Measurements from ENCODE around the gene CEND1. TPM values are rescaled to one million over a fixed set of nuclear protein-coding genes. Genes with fewer than 3 reads are reported as not detected.

Gene CEND1
- total and polyA plus RNA-seq, 2 donors (not counting 3 experiments of a cell fraction or from before 2014, with no cell fraction given), result 0.15 to 0.40 TPM

GRCh38 chr11:769887-770641 lies 19.8 kb downstream of the CEND1 start:
- FAIRE-seq (no peak), DNase-seq (ENCODE audit: low read depth, low spot score) (no peak)
- POLR2A ChIA-PET, result no interaction called here
- Histone ChIP-seq H3K79me2 (ENCODE audit: control insufficient read depth, insufficient read depth, low read length) (peaks cover 34% of the 10 kb centered on the region), H3K36me3 (ENCODE audit: control insufficient read depth in 2 of 2, extremely low read depth in 1 of 2, insufficient read depth in 2 of 2, low read length in 2 of 2) (peaks cover 17 to 42% of the 10 kb centered on the region in 2 experiments), H3K9ac (replicated peaks; ENCODE audit: extremely low read depth, insufficient read depth, low read length) (no peak overlapping the region), H3K27me3 (ENCODE audit: control insufficient read depth in 2 of 2, insufficient read depth in 2 of 2, low read length in 2 of 2) (no peaks in the 10 kb centered on the region), H3K4me1 (ENCODE audit: control insufficient read depth, extremely low read depth, insufficient read depth, low read length) (peaks cover 4% of the 10 kb centered on the region), H3K4me2 (ENCODE audit: insufficient read depth, low read length) (no peak overlapping the region), H3K27ac (ENCODE audit: insufficient read depth, low read depth, low read length) (no peak overlapping the region), H2AFZ (ENCODE audit: low read depth, low read length) (no peak overlapping the region), H4K20me1 (replicated peaks; ENCODE audit: control insufficient read depth, extremely low read depth, insufficient read depth, low read length) (no peaks in the 10 kb centered on the region), H3K4me3 (replicated peaks in 1 of 3; ENCODE audit: insufficient read depth in 1 of 3, low read depth in 1 of 3, low read length in 3 of 3) (no peak overlapping the region), H3K9me3 (replicated peaks; ENCODE audit: control insufficient read depth, insufficient read depth, low read length) (no peaks in the 10 kb centered on the region), H3K9me1 (replicated peaks; ENCODE audit: control insufficient read depth, extremely low read depth, insufficient read depth, low read length) (no peaks in the 10 kb centered on the region)
- dilution Hi-C loops (cut with MboI; ENCODE audit: extremely low pct_ligation_motif_present, low sequenced_read_pairs), result no loop called here
- TSS peak; percentile 7 for BruUV-seq (replicated peaks)
- CTCF ChIA-PET, result no interaction called here
- TF ChIP-seq FOS (IDR thresholded peaks at IDR 0.05; ENCODE audit: borderline replicate concordance, insufficient read depth, low read length), result no peak
- intact Hi-C loops (cut with micrococcal nuclease), result no loop called here

GRCh38 chr11:767238-767637 lies 22.7 kb downstream of the CEND1 start:
- intact Hi-C loops (cut with micrococcal nuclease) (no loop called here), dilution Hi-C loops (cut with MboI; ENCODE audit: extremely low pct_ligation_motif_present, low sequenced_read_pairs) (no loop called here)
- ChIA-PET POLR2A (no interaction called here), CTCF (no interaction called here)
- Histone ChIP-seq H3K4me1 (ENCODE audit: control insufficient read depth, extremely low read depth, insufficient read depth, low read length) (no peaks in the 10 kb centered on the region), H3K9me1 (replicated peaks; ENCODE audit: control insufficient read depth, extremely low read depth, insufficient read depth, low read length) (no peaks in the 10 kb centered on the region), H3K9ac (replicated peaks; ENCODE audit: extremely low read depth, insufficient read depth, low read length) (no peak overlapping the region), H3K4me3 (replicated peaks in 1 of 3; ENCODE audit: insufficient read depth in 1 of 3, low read depth in 1 of 3, low read length in 3 of 3) (no peak overlapping the region), H4K20me1 (replicated peaks; ENCODE audit: control insufficient read depth, extremely low read depth, insufficient read depth, low read length) (no peaks in the 10 kb centered on the region), H3K27me3 (ENCODE audit: control insufficient read depth in 2 of 2, insufficient read depth in 2 of 2, low read length in 2 of 2) (no peaks in the 10 kb centered on the region), H2AFZ (ENCODE audit: low read depth, low read length) (no peak overlapping the region), H3K36me3 (ENCODE audit: control insufficient read depth in 2 of 2, extremely low read depth in 1 of 2, insufficient read depth in 2 of 2, low read length in 2 of 2) (peaks cover 16 to 41% of the 10 kb centered on the region in 2 experiments), H3K4me2 (ENCODE audit: insufficient read depth, low read length) (no peak overlapping the region), H3K79me2 (ENCODE audit: control insufficient read depth, insufficient read depth, low read length) (peaks cover 7% of the 10 kb centered on the region), H3K27ac (ENCODE audit: insufficient read depth, low read depth, low read length) (no peak overlapping the region), H3K9me3 (replicated peaks; ENCODE audit: control insufficient read depth, insufficient read depth, low read length) (no peaks in the 10 kb centered on the region)
- DNase-seq (ENCODE audit: low read depth, low spot score) (no peak), FAIRE-seq (no peak)
- TF ChIP-seq POLR2AphosphoS5 (IDR thresholded peaks at IDR 0.05; ENCODE audit: insufficient read depth, low read depth, low read length), result no peak
- TF ChIP-seq CTCF (IDR thresholded peaks at IDR 0.05; ENCODE audit: extremely low read depth in 1 of 2, insufficient read depth in 1 of 2, low read depth in 1 of 2, low read length in 2 of 2), result no peak
- no peak for TF ChIP-seq POLR2A (IDR thresholded peaks at IDR 0.05; ENCODE audit: low read depth, low read length)
- TF ChIP-seq MYC (IDR thresholded peaks at IDR 0.05; ENCODE audit: low read depth, low read length), result no peak
- no peak for TF ChIP-seq FOS (IDR thresholded peaks at IDR 0.05; ENCODE audit: borderline replicate concordance, insufficient read depth, low read length)
- no peak for TF ChIP-seq EZH2 (IDR thresholded peaks at IDR 0.05; ENCODE audit: borderline replicate concordance, low read depth, low read length, severe bottlenecking)
- TSS peak; percentile 8 for BruUV-seq (replicated peaks)
